ENCODE results near the gene TNFRSF12A. TPM values are rescaled to one million over a fixed set of nuclear protein-coding genes. Genes with fewer than 3 reads are reported as not detected.

The TNFRSF12A gene
- total and polyA plus RNA-seq, 9 of the 15 experiments (the other 6 are each of a cell fraction or from before 2014, with no cell fraction given): 0.41 to 61.8 (median 26.5) TPM

GRCh38 chr16:3023669-3024478 lies 3.7 kb downstream of the TNFRSF12A start, which contains the start of the genes HCFC1R1 and THOC6 (continued):
- TF ChIP-seq MBD1 (CRISPR knock-in tag; IDR thresholded peaks at IDR 0.05) (no peak), ARID1B (IDR thresholded peaks at IDR 0.05) (no peak), MED1 (CRISPR knock-in tag; IDR thresholded peaks at IDR 0.05; ENCODE audit: borderline replicate concordance) (no peak), E2F6 (IDR thresholded peaks at IDR 0.05; ENCODE audit: borderline replicate concordance in 1 of 2, extremely low read depth in 1 of 2, insufficient read depth in 1 of 2, insufficient read length in 1 of 2, low read depth in 1 of 2, low read length in 1 of 2, poor library complexity in 1 of 2, severe bottlenecking in 1 of 2) (peak; percentile 87 to 90), ZZZ3 (IDR thresholded peaks at IDR 0.05) (no peak), ZNF583 (CRISPR knock-in tag; IDR thresholded peaks at IDR 0.05) (0 out of 2 replicates have a peak, but pooled peaks have one; percentile 59), ETV1 (tag; conservative IDR thresholded peaks at IDR 0.05; ENCODE audit: low read depth) (peak; percentile 72), SLC30A9 (CRISPR knock-in tag; IDR thresholded peaks at IDR 0.05) (no peak), HOMEZ (CRISPR knock-in tag; IDR thresholded peaks at IDR 0.05) (no peak), ZNF696 (CRISPR knock-in tag; conservative IDR thresholded peaks at IDR 0.05) (no peak), PML (IDR thresholded peaks at IDR 0.05; ENCODE audit: low read length) (peak; percentile 71), KDM4B (IDR thresholded peaks at IDR 0.05; ENCODE audit: borderline replicate concordance in 2 of 2, low read depth in 1 of 2) (peak in 1 of 2 experiments; percentile 74; a peak in 2 of 4 replicates), ETV6 (IDR thresholded peaks at IDR 0.05; ENCODE audit: borderline replicate concordance in 1 of 2, low read depth in 2 of 2, low read length in 1 of 2) (peak in 1 of 2 experiments; percentile 10; a peak in 1 of 4 replicates), ETV6 (CRISPR knock-in tag; IDR thresholded peaks at IDR 0.05; ENCODE audit: borderline replicate concordance) (no peak), ARID2 (IDR thresholded peaks at IDR 0.05) (no peak), ZFP36 (IDR thresholded peaks at IDR 0.05; ENCODE audit: low read depth, low read length, partially characterized antibody) (no peak), GTF2E2 (tag; IDR thresholded peaks at IDR 0.05) (no peak), NFIC (IDR thresholded peaks at IDR 0.05) (peak; percentile 11; the same call in 1 of the 2 replicates), KDM5B (IDR thresholded peaks at IDR 0.05; ENCODE audit: insufficient replicate concordance, low read depth, low read length) (peak; percentile 87), ZNF212 (CRISPR knock-in tag; IDR thresholded peaks at IDR 0.05) (no peak), ATF7 (IDR thresholded peaks at IDR 0.05) (peak; percentile 85), NFIX (CRISPR knock-in tag; IDR thresholded peaks at IDR 0.05; ENCODE audit: low read depth) (no peak), FOS (IDR thresholded peaks at IDR 0.05; ENCODE audit: extremely low read depth, insufficient read length) (no peak), ETS2 (tag; IDR thresholded peaks at IDR 0.05; ENCODE audit: borderline replicate concordance, poor library complexity, severe bottlenecking) (no peak), EP300 (IDR thresholded peaks at IDR 0.05; ENCODE audit: low read length) (no peak)

Data from K562 (cell line).